K562 (cell line): Measurements from ENCODE around the gene SLCO6A1. TPM values are rescaled to one million over a fixed set of nuclear protein-coding genes. Genes with fewer than 3 reads are reported as not detected.

Experiments
- ATAC-seq: fragments of 200-7000 bp; cut with Tn5 transposase; 3 replicates; pipeline ENCODE4 v1.9.1; 2020; ENCODE audit warnings: moderate library complexity
- BruUV-seq: library from RNA; stranded (reverse); fragments of 400-500 nt; replicated peaks from 2 replicates; lab custom pipeline; 2021; lab: Mats Ljungman, UMichigan
- CTCF ChIA-PET: fragments of 300-600 bp; formaldehyde crosslinking; extraction: SDS; loops from one replicate; lab custom pipeline; 2021; ENCODE audit warnings: low intra/inter-chr PET ratio; lab: Yijun Ruan, JAX
- POLR2A ChIA-PET: fragments of 300-600, 350-650 bp; sonication (Branson Sonifier 250); formaldehyde crosslinking; extraction: SDS; loops from one replicate; lab custom pipeline; 2021; ENCODE audit warnings: antibody characterized with exemption, inconsistent platforms; lab: Yijun Ruan, JAX
- DNase-seq, 4 experiments: peaks; one replicate each; pipeline versions ENCODE4 v3.0.0 to v3.0.0-alpha.2; 2011 to 2018; ENCODE audit warnings: low spot score in 3 of 4, mixed read lengths in 3 of 4; ENCODE audit errors: extremely low read depth in 1 of 4
- FAIRE-seq: peaks from 2 replicates; lab custom pipeline; 2011; peaks lifted over from hg19 to GRCh38; lab: Jason Lieb, UNC
- H2AFZ ChIP-seq: 2 replicates; pipeline ENCODE4 v1.6.0; 2011; ENCODE audit warnings: low read depth, low read length, control low read depth, inconsistent platforms
- H3K27ac ChIP-seq: fragments of 200-600 bp; 3 replicates; pipeline ENCODE4 v1.8.0; 2011; ENCODE audit warnings: low read depth, mild to moderate bottlenecking, control low read depth, inconsistent platforms, low read length, moderate library complexity, mixed read lengths; ENCODE audit errors: extremely low read depth
- H3K27me3 ChIP-seq, 2 experiments: fragments of 300-600 bp in 1 of 2; 2 replicates in 1 of 2; 3 replicates in 1 of 2; pipeline versions ENCODE4 v1.6.0 to v1.8.0; 2011; ENCODE audit warnings: inconsistent platforms in 2 of 2, low read length in 2 of 2, mild to moderate bottlenecking in 1 of 2, mixed read lengths in 1 of 2, moderate library complexity in 1 of 2; ENCODE audit not compliant: control insufficient read depth in 2 of 2, insufficient read depth in 2 of 2
- H3K36me3 ChIP-seq: fragments of 300-600 bp; 3 replicates; pipeline ENCODE4 v1.8.0; 2011; ENCODE audit warnings: mild to moderate bottlenecking, low read length, inconsistent platforms; ENCODE audit not compliant: control insufficient read depth, insufficient read depth
- H3K4me1 ChIP-seq, 2 experiments: fragments of 200-600 bp in 1 of 2; replicated peaks in 1 of 2; 2 replicates in 1 of 2; 3 replicates in 1 of 2; pipeline versions ENCODE4 v1.5.1 to v1.8.0; 2011; ENCODE audit warnings: inconsistent platforms in 2 of 2, low read length in 2 of 2, mild to moderate bottlenecking in 1 of 2, mixed read lengths in 1 of 2, moderate library complexity in 1 of 2; ENCODE audit not compliant: control insufficient read depth in 2 of 2, insufficient read depth in 2 of 2
- H3K4me2 ChIP-seq: 2 replicates; pipeline ENCODE4 v1.6.1; 2011; ENCODE audit warnings: low read length, control low read depth, inconsistent platforms, mixed read lengths; ENCODE audit not compliant: insufficient read depth
- H3K4me3 ChIP-seq: fragments of 200-600 bp; sonication (generic), shearing (Covaris generic); 2 replicates; pipeline ENCODE4 v1.5.1; 2016; ENCODE audit warnings: control low read depth, inconsistent platforms
- H3K79me2 ChIP-seq: fragments of 200-600 bp; 3 replicates; pipeline ENCODE4 v1.8.0; 2011; ENCODE audit warnings: low read length, inconsistent platforms; ENCODE audit not compliant: control insufficient read depth, insufficient read depth
- H3K9ac ChIP-seq, 2 experiments: 2 replicates each; pipeline versions ENCODE4 v1.6.0 to v1.6.1; 2011; ENCODE audit warnings: low read depth in 2 of 2, low read length in 2 of 2, control low read depth in 1 of 2, inconsistent platforms in 1 of 2, mild to moderate bottlenecking in 1 of 2, mixed read lengths in 1 of 2; ENCODE audit not compliant: insufficient read depth in 1 of 2
- H3K9me1 ChIP-seq: one replicate; pipeline ENCODE4 v1.6.0; 2011; ENCODE audit warnings: inconsistent platforms, mild to moderate bottlenecking, low read length, moderate library complexity; ENCODE audit not compliant: control insufficient read depth, insufficient read depth
- H3K9me3 ChIP-seq: replicated peaks from 2 replicates; pipeline ENCODE4 v1.5.1; 2011; ENCODE audit warnings: low read depth, low read length, inconsistent platforms; ENCODE audit not compliant: control insufficient read depth, insufficient read depth
- H4K20me1 ChIP-seq: replicated peaks from 2 replicates; pipeline ENCODE4 v1.6.1; 2011; ENCODE audit warnings: low read length, inconsistent platforms, mixed read lengths; ENCODE audit not compliant: control insufficient read depth, insufficient read depth
- BCOR ChIP-seq: fragments of 450-650 bp; IDR thresholded peaks from 2 replicates; pipeline ENCODE4 v1.6.1; 2016
- EHMT2 ChIP-seq: fragments of 450-650 bp; IDR thresholded peaks from 2 replicates; pipeline ENCODE4 v1.6.1; 2018; ENCODE audit warnings: antibody characterized with exemption
- ELF4 ChIP-seq: fragments of 450-650 bp; formaldehyde crosslinking; IDR thresholded peaks from 2 replicates; pipeline ENCODE4 v1.4.0; 2022; ENCODE audit warnings: missing genetic modification characterization
- GMEB1 ChIP-seq: fragments of 250-450 bp; sonication (Bioruptor Pico); IDR thresholded peaks from 2 replicates; pipeline ENCODE4 v1.4.0; 2020; ENCODE audit warnings: mild to moderate bottlenecking
- KAT8 ChIP-seq: fragments of 450-650 bp; IDR thresholded peaks from 2 replicates; pipeline ENCODE4 v1.6.1; 2016; ENCODE audit warnings: low read depth, mild to moderate bottlenecking
- KLF10 ChIP-seq: fragments of 250-450 bp; sonication (Bioruptor Pico); IDR thresholded peaks from 2 replicates; pipeline ENCODE4 v1.6.1; 2021; ENCODE audit warnings: matching md5 sums
- MCM7 ChIP-seq, 2 experiments: fragments of 450-650 bp; IDR thresholded peaks; 2 replicates each; pipeline ENCODE4 v1.6.1; 2016 to 2018
- PCBP2 ChIP-seq: fragments of 200-400 bp; formaldehyde crosslinking; IDR thresholded peaks from 2 replicates; pipeline ENCODE4 v1.6.1; 2018; ENCODE audit warnings: low read length, low read depth, mild to moderate bottlenecking, moderate library complexity; ENCODE audit not compliant: poor library complexity, severe bottlenecking
- SFPQ ChIP-seq: fragments of 200-400 bp; formaldehyde crosslinking; IDR thresholded peaks from 2 replicates; pipeline ENCODE4 v1.6.1; 2017; ENCODE audit warnings: mild to moderate bottlenecking, low read depth, low read length, moderate library complexity
- SNRNP70 ChIP-seq: fragments of 200-400 bp; formaldehyde crosslinking; optimal IDR thresholded peaks from 2 replicates; pipeline ENCODE3; 2017; ENCODE audit warnings: low read depth, low read length
- TFAM ChIP-seq: fragments of 250-450 bp; sonication (Bioruptor Pico); conservative IDR thresholded peaks from 2 replicates; pipeline ENCODE4 v1.5.0; 2021; ENCODE audit warnings: mild to moderate bottlenecking, moderate library complexity
- ZNF184 ChIP-seq: sonication (generic); formaldehyde crosslinking; IDR thresholded peaks from 2 replicates; pipeline ENCODE4 v1.5.0; 2020; ENCODE audit warnings: missing genetic modification reagents
- ZNF583 ChIP-seq: fragments of 250-450 bp; sonication (Bioruptor Pico); IDR thresholded peaks from 2 replicates; pipeline ENCODE4 v1.4.0; 2020
- ZNF76 ChIP-seq: fragments of 250-450 bp; sonication (Bioruptor Pico); IDR thresholded peaks from 2 replicates; pipeline ENCODE4 v1.4.0; 2020; ENCODE audit warnings: mild to moderate bottlenecking, moderate library complexity, borderline replicate concordance
- WGBS: fragments of 100-300 bp; shearing (Covaris generic); methylation state at CpG from one replicate; pipeline ENCODE4 v1.1.6; 2016; ENCODE audit warnings: low coverage, mixed read lengths; ENCODE audit not compliant: insufficient coverage; ENCODE audit errors: missing lambda C conversion rate; 5-methylcytosine and 5-hydroxymethylcytosine counted together
- in situ Hi-C: fragments of 300-500 bp; cut with MboI; formaldehyde crosslinking; loops from 4 replicates; pipeline ENCODE4 v1.15.0; 2018; ENCODE audit warnings: inconsistent platforms, mixed read lengths
- intact Hi-C: fragments of 100-400 bp; cut with micrococcal nuclease; formaldehyde crosslinking; loops from 2 replicates; pipeline ENCODE4 v1.14.2; 2022
- polyA plus RNA-seq, 8 experiments: library from polyadenylated mRNA; depleted of rRNA in 4 of 8; stranded (reverse) in 5 of 8; unstranded in 3 of 8; fragments of >200 nt; fragmentation: Nextera tagmentation in 2 of 8; fragmentation: Illumina TruSeq in 1 of 8; extraction: Ambion mirVana in 2 of 8; extraction: Trizol in 1 of 8; gene quantifications; 2 replicates each; pipeline versions ENCODE4 v1.2.1 to v1.2.3, GENCODE V29; 2011 to 2014; ENCODE audit warnings: inconsistent platforms in 1 of 8, missing spikeins in 1 of 8
- total RNA-seq, 7 experiments: library from RNA; depleted of rRNA in 6 of 7; stranded (reverse); fragments of >200 nt in 6 of 7; fragmentation: Illumina TruSeq in 2 of 7; extraction: Trizol in 2 of 7; gene quantifications; 2 replicates each; pipeline versions ENCODE4 v1.2.1 to v1.2.3, GENCODE V29; 2011 to 2021; ENCODE audit warnings: low replicate concordance in 1 of 7
- TF ChIP-seq, protein P1 (sequence below): sonication (generic); formaldehyde crosslinking; IDR thresholded peaks from 2 replicates; pipeline ENCODE4 v1.8.1; 2023; ENCODE audit warnings: mild to moderate bottlenecking, missing genetic modification reagents
- TF ChIP-seq, protein P2 (sequence below): fragments of 450-650 bp; formaldehyde crosslinking; IDR thresholded peaks from 2 replicates; pipeline ENCODE4 v1.4.0; 2020; ENCODE audit warnings: mild to moderate bottlenecking, moderate library complexity

Gene SLCO6A1
- total and polyA plus RNA-seq, 9 of the 15 experiments (the other 6 are each of a cell fraction or from before 2014, with no cell fraction given) = 0.04 to 0.20 (median 0.11) TPM; not detected in 6

DNA sequence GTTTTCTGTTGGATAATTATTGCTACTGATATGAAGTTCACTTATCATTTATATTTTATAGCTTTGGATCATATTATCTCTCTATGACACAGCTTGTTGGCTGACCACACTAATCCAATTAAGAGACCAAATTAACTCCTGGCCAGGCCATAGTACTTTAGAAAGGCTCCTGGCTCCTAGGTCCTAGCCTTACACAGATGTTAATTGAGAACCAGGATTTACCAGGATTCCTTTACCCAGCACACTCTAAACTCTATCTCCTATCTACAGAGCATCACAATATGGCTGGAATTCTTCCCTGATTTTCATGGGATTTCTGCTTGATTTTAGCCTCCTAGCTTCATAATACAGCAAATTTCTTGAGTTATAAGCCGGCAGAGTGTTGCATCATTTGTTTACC is 80.3 kb downstream of the SLCO6A1 start (continued):
- TF ChIP-seq KAT8 (no peak), MCM7 (IDR thresholded peaks at IDR 0.05) (no peak), ZNF76 (CRISPR knock-in tag) (no peak)
- TF ChIP-seq, protein P1, sequence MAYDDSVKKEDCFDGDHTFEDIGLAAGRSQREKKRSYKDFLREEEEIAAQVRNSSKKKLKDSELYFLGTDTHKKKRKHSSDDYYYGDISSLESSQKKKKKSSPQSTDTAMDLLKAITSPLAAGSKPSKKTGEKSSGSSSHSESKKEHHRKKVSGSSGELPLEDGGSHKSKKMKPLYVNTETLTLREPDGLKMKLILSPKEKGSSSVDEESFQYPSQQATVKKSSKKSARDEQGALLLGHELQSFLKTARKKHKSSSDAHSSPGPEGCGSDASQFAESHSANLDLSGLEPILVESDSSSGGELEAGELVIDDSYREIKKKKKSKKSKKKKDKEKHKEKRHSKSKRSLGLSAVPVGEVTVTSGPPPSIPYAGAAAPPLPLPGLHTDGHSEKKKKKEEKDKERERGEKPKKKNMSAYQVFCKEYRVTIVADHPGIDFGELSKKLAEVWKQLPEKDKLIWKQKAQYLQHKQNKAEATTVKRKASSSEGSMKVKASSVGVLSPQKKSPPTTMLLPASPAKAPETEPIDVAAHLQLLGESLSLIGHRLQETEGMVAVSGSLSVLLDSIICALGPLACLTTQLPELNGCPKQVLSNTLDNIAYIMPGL (CRISPR knock-in tag) = no peak

- POLR2A ChIA-PET = no interaction called here
- Histone ChIP-seq H3K4me1 (no peaks in the 10 kb centered on the region), H3K9me3 (no peaks in the 10 kb centered on the region), H3K4me3 (no peak overlapping the region), H3K9me1 (no peaks in the 10 kb centered on the region), H3K4me2 (no peak overlapping the region), H3K36me3 (no peaks in the 10 kb centered on the region), H3K27me3 (no peaks in the 10 kb centered on the region), H2AFZ (no peak overlapping the region), H3K9ac (no peak overlapping the region), H3K27ac (no peak overlapping the region), H4K20me1 (no peaks in the 10 kb centered on the region), H3K79me2 (no peaks in the 10 kb centered on the region)
- BruUV-seq = no TSS peak
- TF ChIP-seq ZNF184 (CRISPR knock-in tag) = no peak
- TF ChIP-seq GMEB1 (CRISPR knock-in tag) = no peak
- TF ChIP-seq SNRNP70 = no peak
- TF ChIP-seq EHMT2 = no peak
- TF ChIP-seq BCOR = no peak
- TF ChIP-seq ZNF583 (CRISPR knock-in tag) = no peak
- TF ChIP-seq SFPQ = no peak
- TF ChIP-seq PCBP2 = no peak
- TF ChIP-seq, protein P2, sequence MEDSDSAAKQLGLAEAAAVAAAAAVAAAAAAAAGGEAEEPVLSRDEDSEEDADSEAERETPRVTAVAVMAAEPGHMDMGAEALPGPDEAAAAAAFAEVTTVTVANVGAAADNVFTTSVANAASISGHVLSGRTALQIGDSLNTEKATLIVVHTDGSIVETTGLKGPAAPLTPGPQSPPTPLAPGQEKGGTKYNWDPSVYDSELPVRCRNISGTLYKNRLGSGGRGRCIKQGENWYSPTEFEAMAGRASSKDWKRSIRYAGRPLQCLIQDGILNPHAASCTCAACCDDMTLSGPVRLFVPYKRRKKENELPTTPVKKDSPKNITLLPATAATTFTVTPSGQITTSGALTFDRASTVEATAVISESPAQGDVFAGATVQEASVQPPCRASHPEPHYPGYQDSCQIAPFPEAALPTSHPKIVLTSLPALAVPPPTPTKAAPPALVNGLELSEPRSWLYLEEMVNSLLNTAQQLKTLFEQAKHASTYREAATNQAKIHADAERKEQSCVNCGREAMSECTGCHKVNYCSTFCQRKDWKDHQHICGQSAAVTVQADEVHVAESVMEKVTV (CRISPR knock-in tag) = no peak
- TF ChIP-seq TFAM (CRISPR knock-in tag) = no peak
- no peak for TF ChIP-seq KLF10 (CRISPR knock-in tag)
- TF ChIP-seq ELF4 (CRISPR knock-in tag) = no peak
- DNase-seq (no peak), FAIRE-seq (no peak), ATAC-seq (no peak)
- CTCF ChIA-PET = interaction anchor here (0.7 kb wide), 1 partner anchor 953 kb away, joined by 3 read pairs; no protein-coding TSS in a partner anchor
- in situ Hi-C loops (no loop called here), intact Hi-C loops (no loop called here)
- 3% methylated on average over 6 of the region's 6 CpGs for WGBS
Observed at GRCh38 chr5:102414448-102414847, 84.4 kb downstream of the SLCO6A1 start.
